ENCODE results near the gene ADARB2.
"Not testable (repeated sequence)": the region's sequence is repeated elsewhere in the genome, so short reads cannot be mapped to it uniquely, and the experiment has no call there.

ADARB2 gene

DNA sequence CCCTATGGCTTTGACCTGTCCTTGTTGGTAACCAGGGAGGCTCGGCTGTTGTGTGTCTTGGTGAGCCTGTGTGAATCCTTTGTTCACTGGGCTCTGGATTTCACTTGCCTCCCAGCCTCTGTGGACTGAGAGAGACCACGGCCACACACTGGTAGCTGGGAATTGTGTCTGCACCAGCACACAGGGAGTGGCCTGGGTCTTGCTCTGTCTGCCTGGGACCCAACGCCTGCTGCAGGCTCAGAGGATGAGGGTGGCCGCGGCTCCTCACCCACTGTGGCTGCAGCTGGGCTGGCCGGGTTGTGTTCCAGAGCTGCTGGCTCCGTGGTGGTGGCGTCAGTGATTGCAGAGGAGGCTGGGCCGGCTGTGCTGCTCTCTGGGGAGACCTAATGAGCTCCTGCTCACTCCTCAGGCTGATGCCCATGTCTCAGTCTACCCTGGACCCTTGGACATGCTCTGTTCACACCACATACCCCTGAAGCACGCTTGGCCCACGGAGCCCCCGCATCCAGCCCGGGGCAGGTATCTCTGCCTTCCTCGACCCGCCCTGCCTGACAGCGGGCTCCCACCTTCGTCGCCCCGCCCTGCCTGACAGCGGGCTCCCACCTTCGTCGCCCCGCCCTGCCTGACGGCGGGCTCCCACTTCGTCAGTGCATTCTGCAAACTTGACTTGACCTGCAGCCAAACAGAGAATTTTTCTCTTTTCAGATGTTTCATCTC is 328.5 kb downstream of the ADARB2 start:
- no peak for DNase-seq (ENCODE audit: low read depth)

DNA sequence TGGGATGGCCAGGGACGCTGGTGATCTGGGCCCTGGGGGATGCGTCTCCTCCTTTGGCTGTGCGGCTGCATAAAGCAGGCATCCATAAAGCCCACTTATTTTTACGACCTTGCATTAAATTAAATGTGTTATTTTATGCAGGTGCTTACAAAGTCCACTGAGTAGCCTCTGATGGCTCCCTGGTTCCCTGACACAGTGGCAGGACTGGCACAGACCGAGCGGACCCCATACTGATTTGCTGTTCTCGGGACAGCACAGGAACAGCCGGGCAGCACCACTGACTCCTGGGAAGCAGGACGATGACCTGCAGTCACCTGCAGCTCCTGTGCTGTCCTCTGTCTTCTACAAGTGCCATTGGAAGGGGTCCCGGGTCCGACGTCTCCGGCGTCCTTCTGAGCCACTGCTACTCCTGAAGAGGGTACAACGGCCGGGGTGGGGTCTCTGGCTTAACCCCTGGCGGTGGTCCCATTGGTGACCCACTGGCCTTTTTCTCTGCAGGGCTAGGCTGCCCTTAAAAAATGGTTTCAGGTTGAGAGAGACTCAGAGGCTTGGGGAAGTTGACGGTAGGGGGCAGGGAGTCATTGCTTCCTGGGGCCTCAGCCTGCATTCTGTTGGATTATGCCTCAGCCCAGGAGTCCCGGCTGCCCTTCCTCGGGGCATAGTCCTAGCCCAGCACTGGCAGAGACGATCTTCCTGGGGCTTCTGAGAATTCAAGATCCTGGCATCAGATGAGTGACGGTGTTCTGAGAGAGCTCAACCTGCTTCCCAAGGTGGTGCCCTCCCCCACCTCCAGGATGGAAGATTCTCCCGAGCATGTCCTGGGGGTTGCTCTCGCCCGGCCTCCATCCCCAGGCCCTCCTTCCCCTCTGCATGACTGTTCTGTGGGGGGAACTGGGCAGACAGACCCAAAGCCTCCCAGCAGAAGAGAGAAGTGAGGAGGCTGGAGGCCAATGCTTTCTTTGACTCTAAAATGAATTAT is 330.1 kb downstream of the ADARB2 start:
- no peak for DNase-seq (ENCODE audit: low read depth)

GRCh38 chr10:1406132-1406966 is 331.0 kb downstream of the ADARB2 start:
- no peak for DNase-seq (ENCODE audit: low read depth)

GRCh38 chr10:1404323-1405260 is 332.7 kb downstream of the ADARB2 start:
- DNase-seq (ENCODE audit: low read depth): no peak

- no peak for DNase-seq (ENCODE audit: low read depth)
Observed at GRCh38 chr10:1403508-1404322, 333.6 kb downstream of the ADARB2 start.

GRCh38 chr10:1402816-1403507 is 334.4 kb downstream of the ADARB2 start:
- no peak for DNase-seq (ENCODE audit: low read depth)

DNA sequence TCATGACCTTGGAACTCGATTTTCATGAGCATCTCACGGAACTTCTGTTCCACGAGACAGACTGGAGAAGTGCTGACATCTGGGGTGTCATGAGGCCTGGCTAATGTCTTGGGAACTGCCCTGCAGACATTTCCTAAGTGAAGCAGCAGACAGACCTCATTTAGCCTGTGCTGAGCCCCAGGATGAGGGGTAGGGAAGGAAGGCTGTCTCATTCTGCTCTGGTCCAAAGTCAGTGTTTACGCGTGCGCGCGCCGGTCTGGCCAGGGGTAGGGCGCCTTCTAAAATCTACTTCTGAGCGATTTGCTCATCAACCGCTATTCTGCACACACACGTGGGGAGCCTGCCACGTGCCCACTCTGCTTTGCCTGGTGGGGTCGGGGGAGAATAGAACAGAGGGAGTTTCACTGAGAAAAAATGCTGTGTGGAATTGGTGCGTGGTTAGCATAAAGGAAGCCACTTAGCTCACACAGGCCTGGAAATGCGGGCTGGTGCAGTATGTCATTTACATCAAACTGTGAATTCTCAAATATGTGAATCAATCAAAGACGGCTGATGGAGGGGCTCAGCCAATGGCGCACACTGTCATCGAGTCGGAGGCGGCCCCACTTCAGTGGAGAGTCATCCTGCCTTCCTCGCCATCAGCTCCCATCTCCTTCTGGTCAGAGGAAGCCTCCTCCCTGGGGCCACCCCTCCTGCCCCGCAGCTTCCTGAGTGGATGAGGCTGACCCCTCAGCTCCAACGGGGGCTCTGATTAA is 335.1 kb downstream of the ADARB2 start:
- DNase-seq (ENCODE audit: low read depth): no peak

DNA sequence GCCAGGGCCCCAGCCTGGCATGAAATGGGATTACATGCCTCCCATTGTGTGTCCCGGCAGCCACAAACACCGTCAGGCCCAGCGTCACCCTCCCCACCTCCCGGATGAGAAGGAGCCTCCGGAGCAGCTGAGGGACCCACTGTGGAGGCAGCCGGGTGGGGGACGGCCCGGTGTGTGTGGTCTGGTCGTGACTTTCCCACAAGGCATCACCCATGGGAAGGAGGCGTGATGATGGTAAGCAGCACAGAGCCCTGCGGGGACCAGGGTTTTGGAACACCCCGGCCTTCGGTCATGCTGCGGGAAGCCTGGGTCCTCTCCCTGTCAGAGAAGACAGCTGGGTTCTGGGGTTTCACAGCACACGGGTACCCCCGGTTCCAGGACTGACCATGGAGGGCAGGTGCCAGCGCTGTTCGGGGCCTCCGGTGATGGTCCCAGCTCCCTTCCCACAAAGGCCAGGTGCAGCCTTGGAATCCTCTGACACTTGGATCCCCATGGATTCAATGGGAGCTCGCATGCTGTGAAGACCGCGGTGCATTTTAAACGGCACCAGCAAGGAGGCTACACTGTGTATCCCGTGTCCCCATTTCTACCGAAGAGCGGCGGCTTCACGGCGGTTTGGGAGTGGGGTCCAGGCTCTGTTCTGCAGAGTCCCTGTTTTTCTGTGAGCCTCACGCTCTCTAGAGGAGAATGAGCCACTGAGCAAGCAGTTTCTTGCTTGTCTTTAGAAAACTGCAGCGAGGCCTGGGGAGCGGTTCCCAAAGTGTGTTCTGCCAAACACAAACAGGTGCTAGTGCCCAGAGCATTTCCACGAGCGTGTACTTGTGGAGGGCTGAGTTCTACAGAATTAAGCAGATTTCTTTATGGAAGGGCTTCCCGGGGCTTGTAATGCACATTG is 336.0 kb downstream of the ADARB2 start:
- no peak for DNase-seq (ENCODE audit: low read depth)

DNA sequence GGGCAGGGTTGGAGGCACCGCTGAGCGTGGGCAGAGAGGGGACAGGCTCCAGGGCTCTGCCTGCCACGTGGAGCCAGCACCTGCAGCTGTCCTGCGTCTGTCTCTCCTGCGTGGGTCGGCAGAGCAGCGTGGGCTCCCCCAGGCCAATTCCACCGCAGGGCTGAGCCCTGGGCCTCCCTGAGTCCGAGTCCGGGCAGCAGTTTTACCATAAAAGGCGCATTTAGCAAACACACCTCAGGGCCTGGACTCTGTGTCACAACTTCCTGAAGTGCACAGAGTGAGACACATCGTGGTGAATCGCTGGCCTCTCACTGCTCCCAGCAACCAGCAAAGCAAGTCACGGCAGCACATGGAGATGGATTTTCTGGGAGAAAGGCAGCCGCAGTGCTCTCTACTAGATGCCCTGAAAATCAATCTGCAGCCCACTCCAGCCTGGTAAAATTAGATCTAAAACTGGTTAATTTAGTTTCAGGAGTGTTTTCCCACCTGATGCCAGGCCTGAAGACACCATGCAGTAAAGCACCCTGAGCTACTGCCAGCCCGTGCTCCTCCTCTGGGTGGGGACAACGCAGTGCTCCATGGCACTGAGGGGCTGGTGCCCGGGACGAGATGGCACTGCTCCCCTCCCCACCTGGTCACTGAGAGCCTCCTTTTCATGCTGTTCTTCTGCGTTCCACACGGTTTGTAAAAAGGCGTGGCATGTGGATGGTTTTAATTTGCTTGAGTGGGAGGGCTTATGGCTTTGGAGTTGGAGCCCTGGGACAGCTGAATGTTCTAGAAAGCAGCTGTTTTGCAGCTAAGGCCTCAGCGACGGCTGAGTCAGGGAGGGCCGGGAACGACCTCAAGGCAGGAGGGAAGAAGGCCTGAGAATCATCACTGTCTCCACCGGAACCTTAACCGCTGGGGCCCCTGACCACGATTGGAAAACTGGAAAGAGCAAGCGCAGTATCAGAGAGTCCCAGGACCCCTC is 336.9 kb downstream of the ADARB2 start:
- no peak for DNase-seq (ENCODE audit: low read depth)

DNA sequence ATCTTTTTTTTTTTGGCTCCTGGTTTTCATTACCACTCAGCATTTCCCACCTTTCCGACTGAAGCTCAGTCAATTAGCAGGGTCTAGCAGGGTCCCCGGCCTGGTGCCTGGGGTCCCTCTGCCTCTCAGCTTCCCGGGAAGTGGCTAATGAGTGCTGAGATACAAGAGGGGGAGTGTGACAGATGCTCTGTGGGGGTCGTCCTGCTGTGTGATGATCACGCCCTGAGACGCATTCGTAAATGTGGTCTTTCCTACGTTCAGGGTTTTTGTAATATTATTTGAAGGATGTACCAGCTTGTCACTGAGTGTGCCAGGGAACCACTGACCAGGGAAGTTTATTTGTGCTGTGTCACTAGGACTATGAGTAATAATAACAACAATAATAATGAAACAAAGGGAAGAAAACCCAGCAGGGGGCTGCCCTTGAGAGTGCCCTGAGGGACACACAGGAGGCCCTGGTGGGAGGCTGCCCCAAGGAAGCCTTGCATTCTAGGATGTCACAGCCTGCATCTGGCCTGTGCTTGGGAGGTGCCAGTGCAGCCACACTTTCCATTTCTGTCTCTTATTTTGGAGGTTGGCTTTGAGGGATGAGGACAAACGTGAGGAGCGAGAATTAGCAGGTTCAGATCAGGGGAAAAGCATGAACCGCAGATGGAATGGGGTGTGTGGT is 337.8 kb downstream of the ADARB2 start:
- no peak for DNase-seq (ENCODE audit: low read depth)

DNA sequence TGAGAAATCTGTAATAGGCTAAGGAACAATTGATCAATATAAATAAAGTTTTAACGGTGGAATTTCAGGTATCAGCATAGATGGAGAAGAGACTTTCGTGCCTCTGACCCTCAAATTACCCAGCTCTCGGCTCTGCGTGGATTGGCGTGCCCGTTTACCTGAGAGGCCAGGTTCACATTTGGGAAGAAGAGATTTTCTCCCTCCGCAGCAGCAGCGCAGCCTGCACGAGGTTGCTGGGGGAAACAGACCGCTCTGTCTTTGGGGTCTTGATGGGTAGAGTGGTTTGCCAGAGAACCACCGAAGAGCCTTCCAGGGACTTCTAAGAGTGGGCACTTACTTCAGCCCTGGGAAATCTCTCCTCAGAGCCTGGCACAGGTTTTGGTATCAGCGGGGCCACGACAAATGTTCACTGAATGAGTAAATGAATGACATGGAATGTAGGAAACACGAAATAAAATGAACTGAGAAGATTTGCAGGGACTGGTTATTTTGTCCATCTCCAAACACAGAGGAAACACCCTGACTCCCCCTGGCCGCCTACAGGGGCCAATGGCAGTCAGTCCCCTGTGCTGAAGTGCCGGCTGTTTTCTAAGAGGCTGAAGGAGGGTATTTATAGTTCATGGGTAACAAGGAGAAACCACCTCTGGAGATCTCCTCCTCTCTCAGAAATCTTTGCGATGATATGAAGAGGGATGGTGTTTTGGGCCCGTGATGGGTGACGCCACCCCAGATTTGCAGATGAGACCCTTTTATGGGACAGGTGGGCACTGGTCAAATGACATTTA is 338.5 kb downstream of the ADARB2 start:
- DNase-seq (ENCODE audit: low read depth): no peak

- not testable (repeated sequence) for DNase-seq (ENCODE audit: low read depth)
Observed at GRCh38 chr10:1398116-1398515, 339.2 kb downstream of the ADARB2 start.

- no peak for DNase-seq (ENCODE audit: low read depth)
Observed at GRCh38 chr10:1396297-1396635, 341.1 kb downstream of the ADARB2 start.

- no peak for DNase-seq (ENCODE audit: low read depth)
Observed at GRCh38 chr10:1395481-1396296, 341.6 kb downstream of the ADARB2 start.

Measured in stimulated activated CD8-positive, alpha-beta memory T cell treated with anti-CD3 and anti-CD28 coated beads, Interleukin-12 subunit alpha, Interleukin-12 subunit beta, amount 100 ng/mL, for 4 hours (primary cell).